Posterior vena cava (tissue), 2 donors: ENCODE results near the gene PDIA2. TPM values are rescaled to one million over a fixed set of nuclear protein-coding genes. Genes with fewer than 3 reads are reported as not detected.

Experiments used
- DNase-seq: peaks from one replicate; pipeline ENCODE4 v3.0.0-alpha.2; 2020; ENCODE audit warnings: low spot score
- intact Hi-C, 2 donors: fragments of 100-400 bp; cut with DNase I; formaldehyde crosslinking; loops; one replicate each; pipeline versions ENCODE4 v1.14.1 to v1.14.2; 2022 to 2023
- total RNA-seq, 2 donors: library from RNA; stranded (reverse); fragmentation: NEBNext Ultra II Directional; extraction: Animal tissue kit (Norgen Biotek cat#: 25700); gene quantifications; one replicate each; pipeline ENCODE4 v1.2.1, GENCODE V29; 2021
- donor health status: DM: yes; HTN: yes; CAD: no.
- donor health status: DM: yes; HTN: yes; CAD: no.

The PDIA2 gene
- total RNA-seq, 2 donors from 2014 or later: 0.86 to 0.88 TPM

- DNase-seq: no peak
- intact Hi-C loops: no loop called here
Measured at GRCh38 chr16:276426-277077, 6.4 kb upstream of the PDIA2 start.

- DNase-seq: no peak
- intact Hi-C loops: no loop called here
Measured at GRCh38 chr16:278863-279366, 4.0 kb upstream of the PDIA2 start.

GRCh38 chr16:279531-279930, 3.4 kb upstream of the PDIA2 start:
- no peak for DNase-seq
- intact Hi-C loops: no loop called here

- DNase-seq: no peak
- intact Hi-C loops: no loop called here
Measured at GRCh38 chr16:280005-280460, 2.9 kb upstream of the PDIA2 start.

- DNase-seq: no peak
- intact Hi-C loops: no loop called here
Measured at GRCh38 chr16:280552-280951, 2.4 kb upstream of the PDIA2 start, which contains the start of gene ARHGDIG. Gene ARHGDIG (plus strand): TSS chr16:280591. CDS start chr16:280681, 90 bp downstream.

GRCh38 chr16:280991-281659, 1.8 kb upstream of the PDIA2 start:
- intact Hi-C loops: no loop called here
- no peak for DNase-seq

- no peak for DNase-seq
- intact Hi-C loops: no loop called here
Measured at GRCh38 chr16:281660-282255, 1.2 kb upstream of the PDIA2 start.

GRCh38 chr16:282491-282890, 473 bp upstream of the PDIA2 start:
- no peak for DNase-seq
- intact Hi-C loops: no loop called here

- intact Hi-C loops: no loop called here
- no peak for DNase-seq
Measured at GRCh38 chr16:284204-285120, 1.5 kb downstream of the PDIA2 start.

GRCh38 chr16:285146-286055, 2.4 kb downstream of the PDIA2 start:
- intact Hi-C loops: no loop called here

GRCh38 chr16:286491-287297, 3.7 kb downstream of the PDIA2 start:
- no peak for DNase-seq
- intact Hi-C loops: no loop called here

More at GRCh38 chr16:285146-286055, 2.4 kb downstream of the PDIA2 start:
- no peak for DNase-seq

- no peak for DNase-seq
- intact Hi-C loops: no loop called here
Measured at GRCh38 chr16:287298-287811, 4.4 kb downstream of the PDIA2 start.

- intact Hi-C loops: no loop called here
Measured at GRCh38 chr16:287981-288920, 5.3 kb downstream of the PDIA2 start.

GRCh38 chr16:289395-289997, 6.5 kb downstream of the PDIA2 start:
- DNase-seq: no peak
- intact Hi-C loops: no loop called here

More at GRCh38 chr16:287981-288920, 5.3 kb downstream of the PDIA2 start:
- no peak for DNase-seq

- DNase-seq: no peak
- intact Hi-C loops: no loop called here
Measured at GRCh38 chr16:290015-290680, 7.2 kb downstream of the PDIA2 start.
